Spinal cord (tissue), 10 donors: ENCODE data around the gene RFX8. TPM values are rescaled to one million over a fixed set of nuclear protein-coding genes. Genes with fewer than 3 reads are reported as not detected.

ENCODE experiments used
- DNase-seq, 6 donors: peaks; one replicate each; pipeline versions ENCODE4 v3.0.0 to v3.0.0-alpha.2; 2013 to 2015; ENCODE audit warnings: low spot score in 6 of 6, low read depth in 4 of 6
- H3K27ac ChIP-seq: one replicate; pipeline ENCODE4 v1.5.1; 2013; ENCODE audit warnings: low read depth, low read length, control low read depth
- H3K27me3 ChIP-seq: one replicate; pipeline ENCODE4 v1.6.1; 2013; ENCODE audit warnings: low read length; ENCODE audit not compliant: control insufficient read depth, insufficient read depth
- H3K36me3 ChIP-seq: one replicate; pipeline ENCODE4 v1.6.1; 2013; ENCODE audit warnings: low read length; ENCODE audit not compliant: control insufficient read depth, insufficient read depth
- H3K4me1 ChIP-seq: one replicate; pipeline ENCODE4 v1.6.1; 2013; ENCODE audit warnings: low read length; ENCODE audit not compliant: control insufficient read depth, insufficient read depth
- H3K4me3 ChIP-seq: one replicate; pipeline ENCODE4 v1.5.1; 2013; ENCODE audit warnings: low read depth, low read length, control low read depth
- H3K9me3 ChIP-seq: one replicate; pipeline ENCODE4 v1.6.1; 2013; ENCODE audit warnings: low read length; ENCODE audit not compliant: control insufficient read depth, insufficient read depth
- WGBS: methylation state at CpG from one replicate; pipeline ENCODE4 v1.1.5; 2013; ENCODE audit warnings: missing lambda C conversion rate; ENCODE audit not compliant: insufficient coverage; 5-methylcytosine and 5-hydroxymethylcytosine counted together
- polyA plus RNA-seq, 2 donors: library from polyadenylated mRNA; unstranded; fragments of 120-200 nt; gene quantifications; one replicate each; pipeline ENCODE4 v1.2.1, GENCODE V29; 2013; ENCODE audit not compliant: insufficient read length in 2 of 2
- total RNA-seq, 2 donors: library from RNA; depleted of rRNA in 1 of 2; stranded (reverse); fragments of 120-200 nt in 1 of 2; fragments of >200 nt in 1 of 2; gene quantifications; one replicate each; pipeline versions ENCODE4 v1.2.3 to v1.2.4, GENCODE V29; 2013 to 2014
- donor health status: healthy.

The RFX8 gene
- total and polyA plus RNA-seq, 4 donors: 0.66 to 1.4 (median 1.1) TPM

DNA sequence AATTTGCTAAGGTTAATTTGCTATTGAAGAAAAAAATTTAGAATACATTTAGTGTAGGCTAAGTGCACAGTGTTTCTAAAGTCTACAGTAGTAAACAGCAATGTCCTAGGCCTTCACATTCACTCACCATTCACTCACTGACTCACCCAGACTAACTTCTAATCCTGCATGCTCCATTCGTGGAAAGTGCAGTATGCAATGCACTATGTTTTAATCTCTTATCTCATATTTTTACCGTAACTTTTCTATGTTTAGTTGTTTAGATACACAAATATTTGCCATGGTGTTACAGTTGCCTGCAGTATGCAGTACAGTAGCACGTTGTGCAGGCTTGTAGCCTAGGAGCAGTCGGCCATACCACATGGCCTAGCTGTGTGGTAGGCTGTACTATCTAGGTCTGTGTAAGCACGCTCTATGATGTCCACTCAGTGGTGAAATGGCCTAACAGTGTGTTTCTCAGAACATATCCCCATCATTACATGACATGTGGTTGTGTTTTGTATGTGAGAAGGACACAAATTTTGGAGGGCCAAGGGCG lies 18.1 kb upstream of the RFX8 start:
- H3K4me1 ChIP-seq: no peaks in the 10 kb centered on the region
- peaks cover 1% of the 10 kb centered on the region for H3K9me3 ChIP-seq
- no peaks in the 10 kb centered on the region for H3K36me3 ChIP-seq
- no peaks in the 10 kb centered on the region for H3K27me3 ChIP-seq
- no peak for DNase-seq
- H3K4me3 ChIP-seq: no peak overlapping the region
- WGBS: 100% methylated on average over 1 of the region's 6 CpGs
- H3K27ac ChIP-seq: no peak overlapping the region

DNA sequence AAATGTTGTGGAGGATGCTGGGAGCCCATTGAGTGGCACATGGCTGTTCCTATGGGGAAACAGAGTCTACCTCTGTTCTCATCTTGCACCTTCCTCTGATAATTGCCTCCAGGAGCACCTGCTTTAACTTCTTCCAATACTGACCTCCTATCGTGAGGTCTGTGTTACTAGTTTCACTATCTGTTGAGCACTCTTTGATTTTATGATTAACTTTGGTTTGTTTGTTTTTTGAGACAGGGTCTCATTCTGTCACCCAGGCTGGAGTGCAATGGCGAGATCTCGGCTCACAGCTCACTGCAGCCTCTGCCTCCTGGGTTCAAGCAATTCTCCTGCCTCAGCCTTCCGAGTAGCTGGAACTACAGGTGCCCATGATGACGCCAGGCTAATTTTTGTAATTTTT lies 12.1 kb upstream of the RFX8 start:
- no peaks in the 10 kb centered on the region for H3K4me1 ChIP-seq
- DNase-seq: no peak
- 86% methylated on average over 2 of the region's 5 CpGs for WGBS
- no peak overlapping the region for H3K27ac ChIP-seq
- H3K27me3 ChIP-seq: no peaks in the 10 kb centered on the region
- H3K36me3 ChIP-seq: no peaks in the 10 kb centered on the region
- no peak overlapping the region for H3K4me3 ChIP-seq
- peaks cover 1% of the 10 kb centered on the region for H3K9me3 ChIP-seq

DNA sequence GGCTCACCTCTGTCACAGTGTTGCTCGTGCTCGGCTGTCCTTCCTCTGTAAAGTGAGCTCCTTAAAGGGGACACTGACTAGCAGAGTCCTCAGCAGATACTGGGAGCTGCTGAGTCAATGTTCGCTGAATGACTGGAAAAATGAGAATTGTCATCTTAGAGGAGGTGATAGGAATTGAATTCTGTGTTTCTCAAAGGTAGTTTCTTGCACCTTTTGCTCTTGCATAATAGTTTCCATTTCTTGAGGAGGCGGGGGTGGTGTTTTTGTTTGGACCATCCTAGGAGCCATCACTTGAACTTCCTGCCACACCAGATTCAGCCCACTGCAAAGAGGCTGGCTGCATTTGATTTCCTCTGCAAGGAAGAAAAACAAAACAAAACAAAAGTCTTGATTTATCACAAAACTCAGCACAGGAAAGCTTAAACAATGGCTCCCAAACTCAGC lies 11.4 kb upstream of the RFX8 start:
- WGBS: 81% methylated on average over 3 of the region's 4 CpGs
- H3K27me3 ChIP-seq: no peaks in the 10 kb centered on the region
- peaks cover 1% of the 10 kb centered on the region for H3K9me3 ChIP-seq
- no peaks in the 10 kb centered on the region for H3K4me1 ChIP-seq
- no peak overlapping the region for H3K4me3 ChIP-seq
- H3K27ac ChIP-seq: no peak overlapping the region
- DNase-seq: no peak
- no peaks in the 10 kb centered on the region for H3K36me3 ChIP-seq

DNA sequence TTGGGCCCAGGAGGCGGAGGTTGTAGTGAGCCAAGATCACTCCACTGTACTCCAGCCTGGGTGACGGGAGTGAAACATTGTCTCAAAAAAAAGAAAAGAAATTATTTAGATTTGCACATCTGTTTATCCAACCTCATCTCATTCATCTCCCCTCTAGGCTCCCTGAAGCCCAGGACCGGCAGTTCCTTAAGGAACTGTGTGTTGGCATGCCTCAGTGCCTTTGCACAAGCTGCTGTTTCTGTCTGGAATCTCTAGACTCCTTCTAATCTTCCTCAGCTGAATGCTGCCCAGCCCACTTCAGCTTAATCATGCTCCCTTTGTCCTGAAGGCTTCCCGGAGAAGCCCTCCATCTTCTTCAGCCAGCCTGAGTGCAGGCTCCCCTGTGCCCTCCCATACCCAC lies 10.9 kb upstream of the RFX8 start:
- 91% methylated on average over 2 of the region's 4 CpGs for WGBS
- H3K9me3 ChIP-seq: peaks cover 1% of the 10 kb centered on the region
- H3K27ac ChIP-seq: no peak overlapping the region
- H3K27me3 ChIP-seq: no peaks in the 10 kb centered on the region
- no peak overlapping the region for H3K4me3 ChIP-seq
- no peak for DNase-seq
- no peaks in the 10 kb centered on the region for H3K36me3 ChIP-seq
- no peaks in the 10 kb centered on the region for H3K4me1 ChIP-seq

DNA sequence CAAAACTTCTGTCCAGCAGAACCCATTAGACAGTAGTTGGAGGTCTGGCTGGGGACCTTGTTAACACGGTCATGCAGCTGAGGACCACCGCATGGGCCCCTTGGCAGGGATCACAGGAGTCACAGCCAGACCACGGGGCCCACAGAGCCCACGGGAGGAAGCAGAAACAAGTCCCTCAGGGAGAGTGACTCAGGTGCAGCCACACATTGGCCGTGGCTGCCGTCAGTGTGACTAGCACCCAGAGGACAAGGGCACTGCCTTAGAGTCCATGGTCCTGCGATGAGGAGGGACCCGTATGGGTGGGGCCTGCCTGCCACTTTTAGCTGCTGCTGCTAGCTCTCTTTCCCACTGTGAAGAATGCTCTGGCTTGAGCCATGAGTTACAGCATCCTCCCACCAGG lies 5.9 kb upstream of the RFX8 start:
- 90% methylated on average over 8 of the region's 8 CpGs for WGBS
- Histone ChIP-seq H3K36me3 (no peaks in the 10 kb centered on the region), H3K27me3 (no peaks in the 10 kb centered on the region), H3K4me1 (no peaks in the 10 kb centered on the region), H3K9me3 (no peaks in the 10 kb centered on the region), H3K4me3 (no peak overlapping the region), H3K27ac (no peak overlapping the region)
- DNase-seq: no peak

DNA sequence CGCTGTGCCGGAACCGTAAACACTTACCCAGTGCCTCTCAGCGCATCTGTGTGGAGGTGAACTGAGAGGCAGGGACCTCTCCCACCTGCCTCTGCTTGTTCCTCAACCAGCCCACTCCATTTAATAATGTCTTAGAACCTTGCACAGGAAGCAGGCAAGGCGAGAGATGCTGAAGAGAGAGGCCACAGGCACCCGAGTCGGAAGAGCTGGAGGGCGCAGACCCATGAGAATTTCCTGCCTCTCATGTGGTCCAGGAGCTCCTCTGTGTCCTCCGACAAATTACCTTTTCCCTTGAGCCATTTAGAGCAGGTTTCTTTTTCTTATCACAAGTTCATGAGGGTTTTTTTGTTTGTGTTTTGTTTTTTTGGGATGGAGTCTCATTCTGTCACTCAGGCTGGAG lies 4.9 kb upstream of the RFX8 start:
- H3K4me3 ChIP-seq: no peak overlapping the region
- H3K36me3 ChIP-seq: no peaks in the 10 kb centered on the region
- WGBS: 76% methylated on average over 5 of the region's 9 CpGs
- no peak overlapping the region for H3K27ac ChIP-seq
- H3K4me1 ChIP-seq: peaks cover 1% of the 10 kb centered on the region
- no peak for DNase-seq
- H3K9me3 ChIP-seq: no peaks in the 10 kb centered on the region
- no peaks in the 10 kb centered on the region for H3K27me3 ChIP-seq

DNA sequence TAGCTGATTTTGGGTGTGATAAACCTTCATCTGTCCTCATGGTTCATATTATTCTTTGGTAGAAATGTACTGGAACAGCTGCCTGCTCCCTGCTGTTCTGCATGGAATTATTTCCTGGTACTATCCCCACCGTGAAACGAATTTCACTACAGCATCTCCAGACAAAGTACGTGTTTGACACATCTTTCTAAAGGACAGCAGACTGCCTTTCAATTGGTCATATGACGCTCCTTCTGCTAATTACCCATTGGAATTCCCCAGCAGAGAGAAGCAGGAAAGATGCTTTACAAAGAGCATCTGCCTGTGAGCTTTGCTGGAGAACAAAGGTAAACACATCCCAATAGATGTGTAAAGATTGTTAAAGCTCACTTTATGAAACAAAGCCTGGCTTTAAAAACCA lies 4.4 kb upstream of the RFX8 start:
- H3K4me3 ChIP-seq: no peak overlapping the region
- no peaks in the 10 kb centered on the region for H3K9me3 ChIP-seq
- peak in 2 of 6 donors; percentile 33 to 87 for DNase-seq
- no peaks in the 10 kb centered on the region for H3K27me3 ChIP-seq
- H3K36me3 ChIP-seq: no peaks in the 10 kb centered on the region
- WGBS: 25% methylated on average over 3 of the region's 4 CpGs
- H3K27ac ChIP-seq: no peak overlapping the region
- peaks cover 6% of the 10 kb centered on the region for H3K4me1 ChIP-seq

DNA sequence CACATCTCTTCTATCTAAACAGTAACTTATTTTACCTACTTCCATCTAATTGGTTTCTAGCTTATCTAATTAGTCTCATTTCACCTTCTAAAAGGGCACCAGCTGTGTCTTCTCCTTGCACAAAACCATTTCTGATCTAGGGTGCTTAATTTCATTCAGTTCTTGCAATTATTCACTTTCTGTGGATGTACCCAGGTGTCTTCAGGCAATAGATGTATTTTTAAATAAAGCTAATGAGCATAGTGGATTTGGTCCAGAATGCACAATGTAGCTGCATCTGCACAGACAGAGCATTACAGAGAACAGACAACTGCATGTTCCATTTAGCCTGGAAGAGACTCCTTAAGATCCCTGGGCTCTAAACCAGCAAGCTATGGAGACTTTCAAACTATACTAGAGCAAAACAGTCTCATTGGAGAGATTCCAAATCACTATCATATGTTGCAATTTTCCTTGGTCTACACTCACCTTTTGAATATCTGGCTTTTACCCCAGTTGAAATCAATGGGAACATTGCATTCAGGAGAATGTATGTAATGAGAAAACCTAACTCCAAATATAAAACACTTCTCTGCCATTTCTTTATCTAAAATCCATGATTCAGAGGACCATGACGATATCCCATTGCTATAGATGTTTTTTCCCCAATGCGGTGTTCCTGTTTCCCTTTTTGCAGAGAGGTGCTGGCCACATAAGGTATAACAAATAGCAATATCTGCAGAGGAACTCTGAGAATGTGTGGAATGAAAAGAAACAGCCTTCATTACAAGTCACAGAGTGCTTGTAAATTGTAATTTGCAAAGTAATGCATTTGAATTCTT lies 3.5 kb upstream of the RFX8 start:
- peak in 1 of 6 donors; percentile 79 for DNase-seq
- no CpG with 5 or more reads among the region's 2 CpGs for WGBS
- no peak overlapping the region for H3K27ac ChIP-seq
- H3K36me3 ChIP-seq: no peaks in the 10 kb centered on the region
- no peak overlapping the region for H3K4me3 ChIP-seq
- no peaks in the 10 kb centered on the region for H3K9me3 ChIP-seq
- H3K4me1 ChIP-seq: peaks cover 9% of the 10 kb centered on the region
- H3K27me3 ChIP-seq: no peaks in the 10 kb centered on the region

DNA sequence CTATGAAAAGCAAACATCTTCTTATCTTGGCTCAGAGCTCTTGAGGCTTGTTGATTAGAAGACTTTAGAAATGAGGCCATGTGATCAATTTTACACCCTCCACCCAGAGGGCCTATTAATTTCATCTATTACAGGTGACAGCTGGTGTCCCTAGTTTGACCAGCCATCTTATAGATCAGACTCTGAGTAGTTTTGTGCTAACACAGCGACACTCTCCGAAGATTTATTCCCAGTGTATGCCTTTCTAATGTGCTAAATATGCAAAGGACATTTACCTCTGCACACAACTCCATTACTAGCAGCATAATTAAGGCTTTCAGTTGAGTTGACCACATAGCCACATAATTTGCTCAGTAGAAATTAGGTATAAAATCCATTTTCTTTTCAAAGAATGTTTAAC lies 2.6 kb upstream of the RFX8 start:
- H3K4me3 ChIP-seq: no peak overlapping the region
- H3K4me1 ChIP-seq: peaks cover 9% of the 10 kb centered on the region
- 93% methylated on average over 2 of the region's 2 CpGs for WGBS
- H3K27me3 ChIP-seq: no peaks in the 10 kb centered on the region
- no peaks in the 10 kb centered on the region for H3K9me3 ChIP-seq
- H3K27ac ChIP-seq: no peak overlapping the region
- no peaks in the 10 kb centered on the region for H3K36me3 ChIP-seq
- DNase-seq: peak in 1 of 6 donors; percentile 45

DNA sequence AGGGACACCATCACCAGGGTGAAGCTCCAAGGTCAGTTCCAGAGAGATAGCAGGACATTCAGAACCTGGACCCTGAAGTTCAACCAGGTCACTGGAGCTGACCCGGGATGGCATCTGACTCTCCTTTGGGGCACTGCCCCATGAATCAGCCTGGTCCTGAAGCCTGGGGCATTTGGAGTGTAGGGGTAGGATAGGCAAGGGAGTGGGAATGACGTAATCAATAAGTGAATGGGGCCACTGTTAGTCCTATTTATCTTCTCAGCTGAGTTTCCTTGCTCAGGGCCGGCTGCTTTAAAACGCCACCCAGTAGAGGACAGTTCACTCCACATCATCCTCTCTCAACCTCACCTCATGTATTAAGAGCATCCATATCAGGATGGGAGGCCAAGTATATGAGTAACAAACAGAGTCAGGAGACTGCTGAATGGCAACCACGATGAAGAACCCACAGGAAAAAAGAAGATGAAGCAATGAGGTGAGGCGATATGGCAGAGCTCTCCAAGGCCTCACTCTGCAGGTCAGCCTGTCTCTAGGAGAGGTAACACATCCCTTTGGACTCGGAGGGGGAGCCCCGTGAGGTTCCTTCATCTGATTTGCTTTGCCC lies 1.8 kb upstream of the RFX8 start:
- H3K27ac ChIP-seq: no peak overlapping the region

More for the DNA sequence above, 1.8 kb upstream of the RFX8 start:
- Histone ChIP-seq H3K9me3 (no peaks in the 10 kb centered on the region), H3K27me3 (no peaks in the 10 kb centered on the region), H3K36me3 (no peaks in the 10 kb centered on the region), H3K4me1 (peaks cover 9% of the 10 kb centered on the region), H3K4me3 (no peak overlapping the region)
- DNase-seq: no peak
- 92% methylated on average over 6 of the region's 8 CpGs for WGBS
